ENCODE results near the gene MCUB. TPM values are rescaled to one million over a fixed set of nuclear protein-coding genes. Genes with fewer than 3 reads are reported as not detected.

MCUB gene
- total RNA-seq, 1 donor from 2014 or later, result 7.2 TPM

DNA sequence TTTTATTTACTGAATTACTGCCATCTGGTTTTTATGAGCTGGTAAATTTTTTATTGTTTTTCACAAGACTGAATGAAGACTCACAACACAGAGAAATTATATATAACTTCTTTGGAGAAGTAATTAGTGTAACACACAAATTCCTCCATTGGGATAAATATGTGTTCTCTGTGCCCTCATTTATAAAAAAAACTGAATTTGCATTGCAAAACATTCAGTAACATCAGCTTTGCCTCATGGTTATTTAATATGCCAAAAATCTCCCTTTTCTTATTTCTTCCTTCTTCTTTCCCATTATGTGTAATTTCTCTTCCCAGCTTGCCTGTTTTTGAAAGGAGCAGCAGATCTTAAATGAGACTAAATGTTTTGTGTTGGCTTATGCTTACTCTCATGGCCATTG, 124.7 kb downstream of the MCUB start:
- Mint-ChIP-seq H3K4me3 (ENCODE audit: unreplicated experiment) (no peak overlapping the region), H3K9me3 (ENCODE audit: low read depth) (no peaks in the 10 kb centered on the region), H3K4me1 (ENCODE audit: low read depth) (no peaks in the 10 kb centered on the region), H3K27me3 (ENCODE audit: low read depth) (no peaks in the 10 kb centered on the region), H3K36me3 (ENCODE audit: low read depth) (peaks cover 4% of the 10 kb centered on the region), H3K27ac (ENCODE audit: unreplicated experiment) (no peak overlapping the region)
- DNase-seq (ENCODE audit: low spot score), result no peak
- TF ChIP-seq, protein P1, sequence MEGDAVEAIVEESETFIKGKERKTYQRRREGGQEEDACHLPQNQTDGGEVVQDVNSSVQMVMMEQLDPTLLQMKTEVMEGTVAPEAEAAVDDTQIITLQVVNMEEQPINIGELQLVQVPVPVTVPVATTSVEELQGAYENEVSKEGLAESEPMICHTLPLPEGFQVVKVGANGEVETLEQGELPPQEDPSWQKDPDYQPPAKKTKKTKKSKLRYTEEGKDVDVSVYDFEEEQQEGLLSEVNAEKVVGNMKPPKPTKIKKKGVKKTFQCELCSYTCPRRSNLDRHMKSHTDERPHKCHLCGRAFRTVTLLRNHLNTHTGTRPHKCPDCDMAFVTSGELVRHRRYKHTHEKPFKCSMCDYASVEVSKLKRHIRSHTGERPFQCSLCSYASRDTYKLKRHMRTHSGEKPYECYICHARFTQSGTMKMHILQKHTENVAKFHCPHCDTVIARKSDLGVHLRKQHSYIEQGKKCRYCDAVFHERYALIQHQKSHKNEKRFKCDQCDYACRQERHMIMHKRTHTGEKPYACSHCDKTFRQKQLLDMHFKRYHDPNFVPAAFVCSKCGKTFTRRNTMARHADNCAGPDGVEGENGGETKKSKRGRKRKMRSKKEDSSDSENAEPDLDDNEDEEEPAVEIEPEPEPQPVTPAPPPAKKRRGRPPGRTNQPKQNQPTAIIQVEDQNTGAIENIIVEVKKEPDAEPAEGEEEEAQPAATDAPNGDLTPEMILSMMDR (IDR thresholded peaks at IDR 0.05), result no peak

GRCh38 chr4:109690690-109691410, 130.8 kb downstream of the MCUB start:
- peaks cover 26% of the 10 kb centered on the region for H3K36me3 Mint-ChIP-seq (ENCODE audit: low read depth)
- H3K4me3 Mint-ChIP-seq (ENCODE audit: unreplicated experiment), result no peak overlapping the region
- H3K4me1 Mint-ChIP-seq (ENCODE audit: low read depth), result no peaks in the 10 kb centered on the region
- no peaks in the 10 kb centered on the region for H3K9me3 Mint-ChIP-seq (ENCODE audit: low read depth)
- H3K27me3 Mint-ChIP-seq (ENCODE audit: low read depth), result no peaks in the 10 kb centered on the region
- TF ChIP-seq, protein P1 (IDR thresholded peaks at IDR 0.05), result no peak
- no peak overlapping the region for H3K27ac Mint-ChIP-seq (ENCODE audit: unreplicated experiment)
- DNase-seq (ENCODE audit: low spot score), result no peak

DNA sequence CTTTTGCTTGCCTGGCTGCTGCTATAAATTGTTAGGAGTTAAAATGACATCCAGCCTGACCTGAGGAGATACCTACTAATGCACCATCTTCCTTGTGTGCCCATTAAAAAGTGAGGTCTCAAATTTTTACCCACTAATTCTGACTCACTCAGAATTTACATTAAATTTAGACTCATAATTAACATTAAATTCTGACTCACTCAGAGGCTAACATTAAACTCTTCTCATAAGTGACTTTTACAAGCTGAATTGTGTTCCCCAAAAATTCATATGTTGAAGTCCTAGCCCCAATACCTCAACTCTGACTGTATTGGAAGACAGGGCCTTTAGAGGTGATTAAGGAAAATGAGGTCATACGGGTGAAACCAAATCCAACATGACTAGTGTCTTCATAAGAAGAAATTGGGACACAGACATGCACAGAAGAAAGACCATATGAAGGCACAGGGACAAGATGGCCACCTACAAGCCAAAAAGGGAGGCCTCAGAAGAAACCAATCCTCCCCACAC, 131.4 kb downstream of the MCUB start:
- DNase-seq (ENCODE audit: low spot score), result no peak
- peaks cover 28% of the 10 kb centered on the region for H3K36me3 Mint-ChIP-seq (ENCODE audit: low read depth)
- TF ChIP-seq, protein P1 (IDR thresholded peaks at IDR 0.05), result no peak
- H3K27ac Mint-ChIP-seq (ENCODE audit: unreplicated experiment), result no peak overlapping the region
- H3K27me3 Mint-ChIP-seq (ENCODE audit: low read depth), result no peaks in the 10 kb centered on the region
- H3K9me3 Mint-ChIP-seq (ENCODE audit: low read depth), result no peaks in the 10 kb centered on the region
- H3K4me1 Mint-ChIP-seq (ENCODE audit: low read depth), result no peaks in the 10 kb centered on the region
- H3K4me3 Mint-ChIP-seq (ENCODE audit: unreplicated experiment), result no peak overlapping the region

- DNase-seq (ENCODE audit: low spot score), result no peak
- Mint-ChIP-seq H3K27ac (ENCODE audit: unreplicated experiment) (no peak overlapping the region), H3K36me3 (ENCODE audit: low read depth) (peaks cover 16% of the 10 kb centered on the region), H3K27me3 (ENCODE audit: low read depth) (no peaks in the 10 kb centered on the region), H3K4me3 (ENCODE audit: unreplicated experiment) (no peak overlapping the region), H3K4me1 (ENCODE audit: low read depth) (peaks cover 18% of the 10 kb centered on the region), H3K9me3 (ENCODE audit: low read depth) (no peaks in the 10 kb centered on the region)
- TF ChIP-seq, protein P1 (IDR thresholded peaks at IDR 0.05), result no peak
Measured at GRCh38 chr4:109698656-109699055, 138.6 kb downstream of the MCUB start.

GRCh38 chr4:109699553-109700225, 139.6 kb downstream of the MCUB start:
- TF ChIP-seq, protein P1 (IDR thresholded peaks at IDR 0.05), result no peak
- no peak overlapping the region for H3K27ac Mint-ChIP-seq (ENCODE audit: unreplicated experiment)
- peaks cover 22% of the 10 kb centered on the region for H3K4me1 Mint-ChIP-seq (ENCODE audit: low read depth)
- H3K27me3 Mint-ChIP-seq (ENCODE audit: low read depth), result no peaks in the 10 kb centered on the region
- H3K9me3 Mint-ChIP-seq (ENCODE audit: low read depth), result no peaks in the 10 kb centered on the region
- H3K36me3 Mint-ChIP-seq (ENCODE audit: low read depth), result peaks cover 9% of the 10 kb centered on the region
- no peak overlapping the region for H3K4me3 Mint-ChIP-seq (ENCODE audit: unreplicated experiment)
- no peak for DNase-seq (ENCODE audit: low spot score)
